KOPT-K1 (cell line): Measurements from ENCODE around the gene WDR5.
A peak's percentile ranks its signal among the peaks of the same experiment; 100 is the strongest.

Source experiments
- H3K27ac ChIP-seq: fragments of 200-600 bp; sonication (generic); 2 replicates; pipeline ENCODE4 v1.5.1; 2016; ENCODE audit warnings: antibody characterized with exemption, mild to moderate bottlenecking, low read depth, low read length; ENCODE audit not compliant: poor library complexity, severe bottlenecking
- H3K36me3 ChIP-seq: fragments of 200-600 bp; sonication (generic); 2 replicates; pipeline ENCODE4 v1.5.1; 2017; ENCODE audit warnings: antibody characterized with exemption, mild to moderate bottlenecking, low read length, moderate library complexity; ENCODE audit not compliant: insufficient read depth
- H3K9me3 ChIP-seq: fragments of 200-600 bp; sonication (generic); 2 replicates; pipeline ENCODE4 v1.5.1; 2017; ENCODE audit warnings: antibody characterized with exemption, low read length, mild to moderate bottlenecking; ENCODE audit not compliant: insufficient read depth, poor library complexity, severe bottlenecking

WDR5 gene

GRCh38 chr9:134127065-134127580, 8.8 kb upstream of the WDR5 start:
- Histone ChIP-seq H3K36me3 (no peaks in the 10 kb centered on the region), H3K27ac (no peak overlapping the region), H3K9me3 (no peaks in the 10 kb centered on the region)

GRCh38 chr9:134127616-134128015, 8.3 kb upstream of the WDR5 start:
- Histone ChIP-seq H3K27ac (no peak overlapping the region), H3K9me3 (no peaks in the 10 kb centered on the region), H3K36me3 (no peaks in the 10 kb centered on the region)

- Histone ChIP-seq H3K36me3 (no peaks in the 10 kb centered on the region), H3K9me3 (no peaks in the 10 kb centered on the region), H3K27ac (no peak overlapping the region)
Measured at GRCh38 chr9:134128727-134129679, 6.9 kb upstream of the WDR5 start.

GRCh38 chr9:134130503-134131375, 5.1 kb upstream of the WDR5 start:
- H3K9me3 ChIP-seq: no peaks in the 10 kb centered on the region
- no peak overlapping the region for H3K27ac ChIP-seq
- no peaks in the 10 kb centered on the region for H3K36me3 ChIP-seq

- H3K27ac ChIP-seq: no peak overlapping the region
Measured at GRCh38 chr9:134131471-134132207, 4.2 kb upstream of the WDR5 start.

GRCh38 chr9:134132208-134132870, 3.5 kb upstream of the WDR5 start:
- no peaks in the 10 kb centered on the region for H3K9me3 ChIP-seq
- no peaks in the 10 kb centered on the region for H3K36me3 ChIP-seq

More at GRCh38 chr9:134131471-134132207, 4.2 kb upstream of the WDR5 start:
- Histone ChIP-seq H3K9me3 (no peaks in the 10 kb centered on the region), H3K36me3 (no peaks in the 10 kb centered on the region)

GRCh38 chr9:134134949-134135342, 936 bp upstream of the WDR5 start:
- peaks cover 15% of the 10 kb centered on the region for H3K36me3 ChIP-seq
- H3K9me3 ChIP-seq: no peaks in the 10 kb centered on the region
- peak overlapping the region; percentile 91 for H3K27ac ChIP-seq

More at GRCh38 chr9:134132208-134132870, 3.5 kb upstream of the WDR5 start:
- H3K27ac ChIP-seq: no peak overlapping the region

- H3K27ac ChIP-seq: peak overlapping the region; percentile 91
- H3K9me3 ChIP-seq: no peaks in the 10 kb centered on the region
- H3K36me3 ChIP-seq: peaks cover 29% of the 10 kb centered on the region
Measured at GRCh38 chr9:134136118-134136995, 475 bp downstream of the WDR5 start.

GRCh38 chr9:134136996-134137299, 1.1 kb downstream of the WDR5 start:
- H3K27ac ChIP-seq: peak overlapping the region; percentile 91
- peaks cover 35% of the 10 kb centered on the region for H3K36me3 ChIP-seq
- no peaks in the 10 kb centered on the region for H3K9me3 ChIP-seq

- no peaks in the 10 kb centered on the region for H3K9me3 ChIP-seq
- H3K27ac ChIP-seq: no peak overlapping the region
- peaks cover 44% of the 10 kb centered on the region for H3K36me3 ChIP-seq
Measured at GRCh38 chr9:134138292-134138691, 2.4 kb downstream of the WDR5 start.

GRCh38 chr9:134139081-134139480, 3.2 kb downstream of the WDR5 start:
- Histone ChIP-seq H3K36me3 (peaks cover 50% of the 10 kb centered on the region), H3K9me3 (no peaks in the 10 kb centered on the region), H3K27ac (no peak overlapping the region)

GRCh38 chr9:134141906-134142305, 6.0 kb downstream of the WDR5 start:
- H3K36me3 ChIP-seq: peaks cover 76% of the 10 kb centered on the region
- H3K9me3 ChIP-seq: no peaks in the 10 kb centered on the region
- H3K27ac ChIP-seq: no peak overlapping the region

- H3K36me3 ChIP-seq: peaks cover 91% of the 10 kb centered on the region
- no peaks in the 10 kb centered on the region for H3K9me3 ChIP-seq
- H3K27ac ChIP-seq: no peak overlapping the region
Measured at GRCh38 chr9:134144801-134145200, 8.9 kb downstream of the WDR5 start.
